ENCODE measurements around the gene SRPX2.

The SRPX2 gene

DNA sequence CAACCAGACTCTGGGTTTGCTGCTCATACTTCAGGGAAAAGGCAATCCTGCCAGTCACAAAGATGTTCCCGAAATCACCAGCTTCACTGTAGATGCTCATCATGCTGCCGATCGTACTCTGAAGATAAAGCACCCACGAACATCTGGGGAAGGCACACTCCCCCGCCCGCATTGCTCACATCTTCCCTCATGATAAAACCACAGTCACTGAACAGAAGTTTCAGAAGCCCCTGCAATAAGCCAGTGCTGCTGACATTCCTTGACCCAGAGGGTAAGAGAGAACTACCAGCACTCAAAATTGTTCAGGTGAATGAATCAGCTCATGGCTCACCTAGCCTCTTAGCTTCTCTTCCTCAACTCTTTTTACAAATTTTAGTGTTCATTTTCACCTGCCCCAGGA lies 43.1 kb downstream of the SRPX2 start:
- H3K9ac ChIP-seq (ENCODE audit: low read depth in 1 of 2, low read length in 2 of 2), result no peak overlapping the region
- no peak overlapping the region for H3K4me3 ChIP-seq (ENCODE audit: low read length in 2 of 2)
- peaks cover 0 to 10% of the 10 kb centered on the region in 2 donors for H3K36me3 ChIP-seq (ENCODE audit: control insufficient read depth in 2 of 2, insufficient read depth in 2 of 2, low read length in 2 of 2)
- peaks cover 0 to 3% of the 10 kb centered on the region in 2 donors for H3K27me3 ChIP-seq (ENCODE audit: control insufficient read depth in 2 of 2, insufficient read depth in 2 of 2, low read length in 2 of 2)
- H3K4me1 ChIP-seq (ENCODE audit: control insufficient read depth in 2 of 2, insufficient read depth in 2 of 2, low read length in 2 of 2), result no peaks in the 10 kb centered on the region
- H3K27ac ChIP-seq (ENCODE audit: low read depth in 2 of 2, low read length in 2 of 2), result no peak overlapping the region
- H3K9me3 ChIP-seq (ENCODE audit: control insufficient read depth in 2 of 2, low read length in 2 of 2), result no peaks in the 10 kb centered on the region

DNA sequence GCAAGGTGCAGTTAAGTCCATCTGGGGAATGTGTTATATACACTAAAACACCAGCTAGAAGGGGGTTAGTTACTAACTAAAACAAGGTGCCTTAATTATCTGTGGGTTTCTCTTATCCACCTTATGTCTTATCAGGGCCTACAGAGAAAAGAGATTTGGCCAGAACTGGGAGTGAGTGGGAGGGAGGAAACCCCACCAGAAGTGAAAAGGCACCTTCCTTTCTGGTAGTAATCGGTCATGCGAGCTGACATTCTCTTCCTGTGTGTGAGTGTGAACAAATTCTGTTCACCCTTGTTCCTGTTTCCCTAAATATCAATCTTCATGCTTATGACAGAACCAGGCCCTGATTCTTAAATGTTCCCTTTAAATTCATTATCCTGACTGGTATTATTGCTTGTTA lies 43.5 kb downstream of the SRPX2 start:
- Histone ChIP-seq H3K27me3 (ENCODE audit: control insufficient read depth in 2 of 2, insufficient read depth in 2 of 2, low read length in 2 of 2) (peaks cover 0 to 3% of the 10 kb centered on the region in 2 donors), H3K27ac (ENCODE audit: low read depth in 2 of 2, low read length in 2 of 2) (no peak overlapping the region), H3K9ac (ENCODE audit: low read depth in 1 of 2, low read length in 2 of 2) (no peak overlapping the region), H3K9me3 (ENCODE audit: control insufficient read depth in 2 of 2, low read length in 2 of 2) (no peaks in the 10 kb centered on the region), H3K4me3 (ENCODE audit: low read length in 2 of 2) (no peak overlapping the region), H3K4me1 (ENCODE audit: control insufficient read depth in 2 of 2, insufficient read depth in 2 of 2, low read length in 2 of 2) (no peaks in the 10 kb centered on the region), H3K36me3 (ENCODE audit: control insufficient read depth in 2 of 2, insufficient read depth in 2 of 2, low read length in 2 of 2) (peaks cover 0 to 10% of the 10 kb centered on the region in 2 donors)

DNA sequence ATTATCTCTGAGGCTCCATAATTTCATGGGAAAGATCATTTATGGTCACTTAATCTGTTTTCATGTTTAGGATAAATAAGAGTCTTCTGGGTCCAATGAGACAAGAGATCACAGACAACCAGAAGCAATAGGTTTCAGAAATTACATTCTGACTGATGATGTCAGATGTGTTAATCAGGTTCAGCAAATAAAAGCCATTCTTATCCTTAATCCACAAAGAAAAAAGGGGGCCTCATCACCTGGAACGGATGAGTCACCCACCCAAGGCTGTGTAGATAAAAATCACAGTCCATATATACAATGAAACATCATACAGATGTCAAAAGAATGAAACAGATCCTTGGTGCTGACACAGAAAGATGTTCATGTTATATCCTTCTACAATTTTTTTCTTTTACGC lies 51.3 kb downstream of the SRPX2 start:
- H3K4me3 ChIP-seq (ENCODE audit: low read length in 2 of 2), result no peak overlapping the region
- H3K4me1 ChIP-seq (ENCODE audit: control insufficient read depth in 2 of 2, insufficient read depth in 2 of 2, low read length in 2 of 2), result no peaks in the 10 kb centered on the region
- no peaks in the 10 kb centered on the region for H3K36me3 ChIP-seq (ENCODE audit: control insufficient read depth in 2 of 2, insufficient read depth in 2 of 2, low read length in 2 of 2)
- no peaks in the 10 kb centered on the region for H3K9me3 ChIP-seq (ENCODE audit: control insufficient read depth in 2 of 2, low read length in 2 of 2)
- H3K27ac ChIP-seq (ENCODE audit: low read depth in 2 of 2, low read length in 2 of 2), result no peak overlapping the region
- H3K27me3 ChIP-seq (ENCODE audit: control insufficient read depth in 2 of 2, insufficient read depth in 2 of 2, low read length in 2 of 2), result no peaks in the 10 kb centered on the region
- H3K9ac ChIP-seq (ENCODE audit: low read depth in 1 of 2, low read length in 2 of 2), result no peak overlapping the region

DNA sequence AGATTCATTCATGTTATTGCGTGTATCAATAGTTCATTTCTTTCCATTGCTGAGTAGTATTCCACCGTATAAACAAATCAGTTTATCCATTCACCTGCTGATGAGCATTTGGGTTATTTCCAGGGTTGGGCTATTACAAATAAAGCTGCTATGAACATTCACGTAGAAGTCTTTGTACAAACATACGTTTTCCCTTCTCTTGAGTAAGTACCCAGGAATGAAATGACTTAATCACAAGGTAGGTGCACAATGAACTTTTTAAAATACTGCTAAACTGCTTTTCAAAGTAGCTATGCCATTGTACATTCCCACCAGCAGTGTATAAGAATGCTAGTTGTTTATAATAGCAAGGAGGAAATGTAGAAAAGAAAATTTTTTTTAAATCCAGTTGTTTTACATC lies 52.0 kb downstream of the SRPX2 start:
- no peaks in the 10 kb centered on the region for H3K4me1 ChIP-seq (ENCODE audit: control insufficient read depth in 2 of 2, insufficient read depth in 2 of 2, low read length in 2 of 2)
- H3K4me3 ChIP-seq (ENCODE audit: low read length in 2 of 2), result no peak overlapping the region
- H3K27ac ChIP-seq (ENCODE audit: low read depth in 2 of 2, low read length in 2 of 2), result no peak overlapping the region
- H3K9ac ChIP-seq (ENCODE audit: low read depth in 1 of 2, low read length in 2 of 2), result no peak overlapping the region
- H3K36me3 ChIP-seq (ENCODE audit: control insufficient read depth in 2 of 2, insufficient read depth in 2 of 2, low read length in 2 of 2), result peaks cover 0 to 3% of the 10 kb centered on the region in 2 donors
- H3K27me3 ChIP-seq (ENCODE audit: control insufficient read depth in 2 of 2, insufficient read depth in 2 of 2, low read length in 2 of 2), result no peaks in the 10 kb centered on the region
- no peaks in the 10 kb centered on the region for H3K9me3 ChIP-seq (ENCODE audit: control insufficient read depth in 2 of 2, low read length in 2 of 2)

DNA sequence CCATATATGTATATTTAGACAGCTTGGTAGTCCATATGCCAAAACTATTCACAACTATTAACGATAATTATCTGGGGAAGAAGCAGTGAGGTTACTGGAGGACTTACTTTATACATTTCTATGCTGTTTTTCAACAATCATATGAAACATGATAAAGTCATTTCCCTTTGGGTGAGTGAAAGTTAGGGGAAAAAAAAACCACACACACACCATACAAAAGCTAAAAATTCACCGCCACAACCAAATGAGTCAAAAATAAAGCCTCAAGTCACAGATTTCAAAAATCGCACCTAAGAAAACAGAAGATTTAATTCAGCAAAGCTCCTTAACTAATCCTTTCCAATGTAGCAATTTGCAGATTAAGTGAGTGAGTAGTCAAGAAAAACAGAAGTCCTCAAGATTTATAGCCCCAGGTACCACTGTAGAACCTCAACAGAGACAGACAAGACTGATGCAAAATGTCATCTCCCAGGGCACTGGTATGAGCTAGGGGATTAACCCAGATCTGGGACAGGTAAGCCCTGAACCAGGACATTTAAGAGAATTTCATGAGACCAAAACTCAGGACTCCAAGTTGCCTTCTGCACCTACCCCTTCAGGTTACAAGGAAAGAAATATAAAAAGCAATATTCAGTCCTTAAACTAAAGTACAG lies 52.8 kb downstream of the SRPX2 start:
- H3K27ac ChIP-seq (ENCODE audit: low read depth in 2 of 2, low read length in 2 of 2), result no peak overlapping the region
- H3K36me3 ChIP-seq (ENCODE audit: control insufficient read depth in 2 of 2, insufficient read depth in 2 of 2, low read length in 2 of 2), result peaks cover 3 to 6% of the 10 kb centered on the region in 2 donors
- no peaks in the 10 kb centered on the region for H3K27me3 ChIP-seq (ENCODE audit: control insufficient read depth in 2 of 2, insufficient read depth in 2 of 2, low read length in 2 of 2)
- H3K4me1 ChIP-seq (ENCODE audit: control insufficient read depth in 2 of 2, insufficient read depth in 2 of 2, low read length in 2 of 2), result no peaks in the 10 kb centered on the region
- no peak overlapping the region for H3K9ac ChIP-seq (ENCODE audit: low read depth in 1 of 2, low read length in 2 of 2)
- H3K9me3 ChIP-seq (ENCODE audit: control insufficient read depth in 2 of 2, low read length in 2 of 2), result no peaks in the 10 kb centered on the region
- H3K4me3 ChIP-seq (ENCODE audit: low read length in 2 of 2), result no peak overlapping the region

DNA sequence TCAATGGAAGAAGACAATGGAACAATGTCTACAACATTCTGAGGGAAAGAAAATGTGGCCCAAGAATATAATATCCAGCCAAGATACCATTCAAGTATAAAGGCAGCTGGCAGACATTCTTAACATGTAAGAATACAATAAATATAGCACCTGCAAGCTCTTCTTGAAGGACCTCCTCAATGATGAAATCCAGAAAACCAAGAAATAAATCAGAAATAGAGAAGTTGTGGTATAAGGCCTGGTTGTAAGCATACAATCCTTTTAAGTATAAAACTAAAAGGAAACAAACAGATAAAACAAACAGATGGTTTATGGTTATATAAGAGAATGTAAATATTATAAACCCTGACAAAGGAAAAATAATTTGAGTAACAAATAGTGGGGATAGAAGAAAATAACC lies 54.6 kb downstream of the SRPX2 start:
- peaks cover 3 to 6% of the 10 kb centered on the region in 2 donors for H3K36me3 ChIP-seq (ENCODE audit: control insufficient read depth in 2 of 2, insufficient read depth in 2 of 2, low read length in 2 of 2)
- H3K27me3 ChIP-seq (ENCODE audit: control insufficient read depth in 2 of 2, insufficient read depth in 2 of 2, low read length in 2 of 2), result no peaks in the 10 kb centered on the region
- H3K4me1 ChIP-seq (ENCODE audit: control insufficient read depth in 2 of 2, insufficient read depth in 2 of 2, low read length in 2 of 2), result no peaks in the 10 kb centered on the region
- no peak overlapping the region for H3K27ac ChIP-seq (ENCODE audit: low read depth in 2 of 2, low read length in 2 of 2)
- H3K9me3 ChIP-seq (ENCODE audit: control insufficient read depth in 2 of 2, low read length in 2 of 2), result no peaks in the 10 kb centered on the region
- no peak overlapping the region for H3K9ac ChIP-seq (ENCODE audit: low read depth in 1 of 2, low read length in 2 of 2)
- H3K4me3 ChIP-seq (ENCODE audit: low read length in 2 of 2), result no peak overlapping the region

DNA sequence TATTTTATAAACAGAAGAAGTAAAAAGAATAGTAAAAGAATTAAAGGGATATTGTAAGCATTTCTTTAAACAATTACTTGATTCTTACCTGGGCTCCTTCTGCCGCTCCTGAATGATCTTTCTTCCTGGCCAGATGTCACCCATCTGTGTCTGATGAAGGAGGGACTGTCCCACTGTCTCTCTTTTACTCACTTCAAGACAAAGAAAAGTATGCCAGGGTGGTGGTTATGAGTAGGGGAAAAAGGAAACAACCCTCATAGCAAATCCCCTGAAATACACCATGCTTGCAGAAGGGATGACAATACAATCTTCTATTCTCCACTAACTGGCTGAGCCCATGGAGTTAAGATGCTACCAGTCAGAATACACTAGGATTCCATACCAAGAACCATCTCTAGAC lies 56.8 kb downstream of the SRPX2 start:
- peaks cover 0 to 3% of the 10 kb centered on the region in 2 donors for H3K27me3 ChIP-seq (ENCODE audit: control insufficient read depth in 2 of 2, insufficient read depth in 2 of 2, low read length in 2 of 2)
- H3K4me1 ChIP-seq (ENCODE audit: control insufficient read depth in 2 of 2, insufficient read depth in 2 of 2, low read length in 2 of 2), result no peaks in the 10 kb centered on the region
- no peak overlapping the region for H3K4me3 ChIP-seq (ENCODE audit: low read length in 2 of 2)
- H3K36me3 ChIP-seq (ENCODE audit: control insufficient read depth in 2 of 2, insufficient read depth in 2 of 2, low read length in 2 of 2), result peaks cover 3 to 6% of the 10 kb centered on the region in 2 donors
- no peaks in the 10 kb centered on the region for H3K9me3 ChIP-seq (ENCODE audit: control insufficient read depth in 2 of 2, low read length in 2 of 2)
- H3K27ac ChIP-seq (ENCODE audit: low read depth in 2 of 2, low read length in 2 of 2), result no peak overlapping the region
- H3K9ac ChIP-seq (ENCODE audit: low read depth in 1 of 2, low read length in 2 of 2), result no peak overlapping the region

DNA sequence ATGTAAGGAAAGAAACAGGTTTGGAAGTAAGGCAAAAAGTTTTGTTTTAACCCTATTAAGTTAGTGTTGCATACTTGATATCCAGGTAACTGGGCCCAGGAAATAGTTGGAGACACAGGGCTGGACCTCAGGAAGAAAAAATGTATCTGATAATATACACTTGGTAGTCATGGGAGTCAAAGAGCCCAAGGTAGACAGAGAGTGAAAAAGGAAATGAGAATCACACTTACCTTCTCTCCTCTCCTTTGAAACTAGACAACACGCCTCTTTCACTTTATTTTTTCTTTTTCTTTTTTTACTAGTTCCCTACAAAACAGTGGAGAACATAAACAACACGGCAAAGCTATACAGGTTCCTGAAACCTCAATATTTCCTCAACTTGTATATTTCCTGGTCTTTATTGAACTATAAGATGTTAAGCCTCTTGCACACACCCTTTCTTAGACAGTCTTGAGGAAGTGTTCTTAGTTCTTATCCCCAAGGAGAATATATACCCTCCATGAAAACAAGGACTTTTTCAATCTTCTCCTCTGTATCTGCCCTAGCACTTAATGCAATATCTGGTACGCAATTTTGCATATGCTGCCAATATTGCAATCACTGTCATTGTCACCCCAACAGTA lies 60.7 kb downstream of the SRPX2 start:
- Histone ChIP-seq H3K9ac (ENCODE audit: low read depth in 1 of 2, low read length in 2 of 2) (no peak overlapping the region), H3K4me3 (ENCODE audit: low read length in 2 of 2) (no peak overlapping the region), H3K9me3 (ENCODE audit: control insufficient read depth in 2 of 2, low read length in 2 of 2) (no peaks in the 10 kb centered on the region), H3K4me1 (ENCODE audit: control insufficient read depth in 2 of 2, insufficient read depth in 2 of 2, low read length in 2 of 2) (no peaks in the 10 kb centered on the region), H3K36me3 (ENCODE audit: control insufficient read depth in 2 of 2, insufficient read depth in 2 of 2, low read length in 2 of 2) (peaks cover 3 to 6% of the 10 kb centered on the region in 2 donors), H3K27ac (ENCODE audit: low read depth in 2 of 2, low read length in 2 of 2) (peak overlapping the region in 1 of 2 donors; percentile 20), H3K27me3 (ENCODE audit: control insufficient read depth in 2 of 2, insufficient read depth in 2 of 2, low read length in 2 of 2) (peaks cover 3% of the 10 kb centered on the region in 2 donors)

DNA sequence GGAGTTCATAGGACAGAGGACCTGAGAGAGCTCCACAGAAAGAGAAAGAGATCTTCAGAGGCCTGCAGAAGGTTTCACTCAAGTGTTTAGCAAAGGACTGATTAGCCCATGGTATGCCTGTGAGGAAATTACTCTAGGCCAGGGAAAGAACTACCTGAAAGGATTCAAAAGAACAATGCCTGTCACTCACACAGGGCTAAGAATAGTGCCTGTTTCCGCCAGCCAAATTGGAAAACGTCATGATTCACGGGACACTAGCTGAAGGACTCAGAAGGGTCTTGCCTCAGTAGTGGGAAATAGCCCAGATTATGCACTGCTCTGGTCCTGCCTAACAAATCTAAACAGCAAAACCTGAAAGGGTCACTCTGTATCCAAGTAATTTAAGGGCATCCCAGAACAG lies 66.8 kb downstream of the SRPX2 start:
- H3K36me3 ChIP-seq (ENCODE audit: control insufficient read depth in 2 of 2, insufficient read depth in 2 of 2, low read length in 2 of 2), result no peaks in the 10 kb centered on the region
- peaks cover 0 to 3% of the 10 kb centered on the region in 2 donors for H3K27me3 ChIP-seq (ENCODE audit: control insufficient read depth in 2 of 2, insufficient read depth in 2 of 2, low read length in 2 of 2)
- no peak overlapping the region for H3K27ac ChIP-seq (ENCODE audit: low read depth in 2 of 2, low read length in 2 of 2)
- H3K4me3 ChIP-seq (ENCODE audit: low read length in 2 of 2), result no peak overlapping the region
- no peaks in the 10 kb centered on the region for H3K4me1 ChIP-seq (ENCODE audit: control insufficient read depth in 2 of 2, insufficient read depth in 2 of 2, low read length in 2 of 2)
- H3K9me3 ChIP-seq (ENCODE audit: control insufficient read depth in 2 of 2, low read length in 2 of 2), result no peaks in the 10 kb centered on the region
- H3K9ac ChIP-seq (ENCODE audit: low read depth in 1 of 2, low read length in 2 of 2), result no peak overlapping the region

DNA sequence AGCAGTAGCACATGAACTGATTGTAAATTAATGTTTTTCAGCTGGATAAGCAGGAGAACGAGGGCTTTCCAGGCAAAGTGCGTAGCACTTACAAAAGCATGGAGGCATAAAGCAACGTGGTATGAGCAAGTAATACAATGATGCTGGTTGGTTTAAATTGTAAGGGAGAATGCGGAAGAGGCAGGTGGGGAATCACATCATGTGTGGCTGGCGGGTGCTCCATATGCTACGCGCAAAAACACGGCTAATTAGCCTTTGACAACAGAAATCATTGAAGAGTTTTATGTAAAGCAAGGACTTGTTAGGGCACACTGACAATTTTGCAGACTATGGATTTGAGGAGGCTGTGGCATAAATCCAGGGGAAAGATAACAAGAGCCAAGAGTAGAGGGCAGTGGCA lies 73.4 kb downstream of the SRPX2 start:
- no peak overlapping the region for H3K9ac ChIP-seq (ENCODE audit: low read depth in 1 of 2, low read length in 2 of 2)

More for the DNA sequence above, 73.4 kb downstream of the SRPX2 start:
- no peaks in the 10 kb centered on the region for H3K4me1 ChIP-seq (ENCODE audit: control insufficient read depth in 2 of 2, insufficient read depth in 2 of 2, low read length in 2 of 2)
- no peaks in the 10 kb centered on the region for H3K36me3 ChIP-seq (ENCODE audit: control insufficient read depth in 2 of 2, insufficient read depth in 2 of 2, low read length in 2 of 2)
- no peaks in the 10 kb centered on the region for H3K9me3 ChIP-seq (ENCODE audit: control insufficient read depth in 2 of 2, low read length in 2 of 2)
- H3K27me3 ChIP-seq (ENCODE audit: control insufficient read depth in 2 of 2, insufficient read depth in 2 of 2, low read length in 2 of 2), result no peaks in the 10 kb centered on the region
- no peak overlapping the region for H3K27ac ChIP-seq (ENCODE audit: low read depth in 2 of 2, low read length in 2 of 2)
- no peak overlapping the region for H3K4me3 ChIP-seq (ENCODE audit: low read length in 2 of 2)

All from mucosa of rectum (tissue), 2 donors.